ENCODE results near the gene DPP9.
A peak's percentile ranks its signal among the peaks of the same experiment; 100 is the strongest.

The DPP9 gene

DNA sequence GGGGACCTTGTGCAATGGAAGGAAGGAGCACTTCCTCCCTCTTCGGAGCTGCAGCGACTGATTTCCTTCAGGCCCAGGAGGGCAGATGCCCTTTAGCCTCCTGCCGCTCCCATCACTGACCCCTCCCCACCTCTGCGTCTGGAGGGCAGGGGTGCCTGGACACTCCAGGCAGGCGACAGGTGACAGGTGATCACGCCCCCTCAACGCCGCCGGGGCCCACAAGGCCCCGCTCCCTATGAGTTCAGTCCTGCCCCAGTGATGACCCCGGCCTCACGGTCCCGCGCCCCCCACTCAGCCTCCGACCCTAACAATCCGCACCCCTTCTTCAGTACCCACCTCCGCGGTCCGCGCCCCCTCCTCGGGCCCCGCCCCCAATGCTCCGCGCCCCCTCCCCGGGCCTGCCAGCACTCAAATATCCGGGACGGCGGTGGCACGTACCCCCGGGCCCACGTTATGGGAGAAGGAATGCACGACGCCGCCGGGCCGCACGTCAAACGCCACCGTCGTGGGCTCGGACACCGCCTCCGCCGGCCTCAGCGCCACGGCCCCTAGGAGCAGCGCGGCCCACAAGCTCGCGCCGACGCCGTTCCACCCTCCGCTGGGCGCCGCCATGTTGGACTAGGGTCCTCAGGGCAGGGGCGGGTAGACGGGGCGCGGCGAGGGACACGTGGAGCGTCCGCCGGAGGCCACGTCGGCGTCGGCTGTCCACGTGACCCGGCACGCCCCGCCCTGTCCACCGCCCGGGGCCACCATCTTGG is 53.7 kb downstream of the DPP9 start, which contains the start of gene MYDGF:
Gene MYDGF (minus strand): TSS at position 620 of the 758 bp plus-strand sequence. CDS start 8 bp downstream, at position 612.
- TF ChIP-seq, protein P1, sequence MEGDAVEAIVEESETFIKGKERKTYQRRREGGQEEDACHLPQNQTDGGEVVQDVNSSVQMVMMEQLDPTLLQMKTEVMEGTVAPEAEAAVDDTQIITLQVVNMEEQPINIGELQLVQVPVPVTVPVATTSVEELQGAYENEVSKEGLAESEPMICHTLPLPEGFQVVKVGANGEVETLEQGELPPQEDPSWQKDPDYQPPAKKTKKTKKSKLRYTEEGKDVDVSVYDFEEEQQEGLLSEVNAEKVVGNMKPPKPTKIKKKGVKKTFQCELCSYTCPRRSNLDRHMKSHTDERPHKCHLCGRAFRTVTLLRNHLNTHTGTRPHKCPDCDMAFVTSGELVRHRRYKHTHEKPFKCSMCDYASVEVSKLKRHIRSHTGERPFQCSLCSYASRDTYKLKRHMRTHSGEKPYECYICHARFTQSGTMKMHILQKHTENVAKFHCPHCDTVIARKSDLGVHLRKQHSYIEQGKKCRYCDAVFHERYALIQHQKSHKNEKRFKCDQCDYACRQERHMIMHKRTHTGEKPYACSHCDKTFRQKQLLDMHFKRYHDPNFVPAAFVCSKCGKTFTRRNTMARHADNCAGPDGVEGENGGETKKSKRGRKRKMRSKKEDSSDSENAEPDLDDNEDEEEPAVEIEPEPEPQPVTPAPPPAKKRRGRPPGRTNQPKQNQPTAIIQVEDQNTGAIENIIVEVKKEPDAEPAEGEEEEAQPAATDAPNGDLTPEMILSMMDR (IDR thresholded peaks at IDR 0.05; ENCODE audit: insufficient read depth, missing control alignments) = no peak
- FAIRE-seq = no peak
- peak; percentile 99 for DNase-seq (ENCODE audit: insufficient read length, low spot score)

DNA sequence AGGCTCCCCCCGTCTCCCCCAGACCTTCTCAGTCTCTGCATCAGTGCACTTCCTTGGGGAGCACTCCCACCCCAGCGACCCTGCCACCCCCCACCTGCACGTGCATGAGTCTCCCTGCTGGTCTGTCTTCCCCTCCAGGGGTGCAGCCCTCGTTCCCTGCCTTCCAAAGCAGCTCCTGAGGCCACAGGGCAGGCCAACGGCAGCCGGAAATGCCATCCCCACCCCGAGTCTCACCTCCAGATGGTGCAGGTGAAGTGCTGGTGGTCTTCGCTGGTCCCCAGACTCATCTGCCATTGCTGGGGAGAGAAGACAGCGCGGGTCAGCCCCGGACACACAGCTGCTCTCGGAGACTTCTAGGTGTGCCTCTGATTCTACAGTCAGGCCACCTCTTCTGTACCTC is 59.0 kb downstream of the DPP9 start:
- TF ChIP-seq, protein P1 (IDR thresholded peaks at IDR 0.05; ENCODE audit: insufficient read depth, missing control alignments) = no peak
- no peak for FAIRE-seq

DNA sequence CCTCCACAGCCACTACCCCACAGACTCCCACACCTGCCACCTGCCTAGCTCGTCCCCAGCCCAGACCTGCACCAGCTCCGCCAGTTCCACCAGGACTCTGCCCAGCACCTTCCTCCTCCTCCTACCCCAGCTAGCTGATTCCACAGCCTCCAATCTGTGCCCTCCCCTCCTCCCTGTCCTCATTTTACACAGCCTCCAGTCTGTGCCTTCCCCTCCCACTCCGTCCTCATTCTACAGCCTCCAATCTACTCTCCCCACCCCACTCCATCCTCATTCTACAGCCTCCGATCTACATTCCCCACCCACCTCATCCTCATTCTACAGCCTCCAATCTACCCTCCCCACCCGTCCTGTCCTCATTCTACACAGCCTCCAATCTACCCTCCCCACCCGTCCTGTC is 60.8 kb downstream of the DPP9 start:
- TF ChIP-seq, protein P1 (IDR thresholded peaks at IDR 0.05; ENCODE audit: insufficient read depth, missing control alignments) = no peak
- DNase-seq (ENCODE audit: insufficient read length, low spot score) (no peak), FAIRE-seq (no peak)

More for the DNA sequence above, 59.0 kb downstream of the DPP9 start:
- no peak for DNase-seq (ENCODE audit: insufficient read length, low spot score)

DNA sequence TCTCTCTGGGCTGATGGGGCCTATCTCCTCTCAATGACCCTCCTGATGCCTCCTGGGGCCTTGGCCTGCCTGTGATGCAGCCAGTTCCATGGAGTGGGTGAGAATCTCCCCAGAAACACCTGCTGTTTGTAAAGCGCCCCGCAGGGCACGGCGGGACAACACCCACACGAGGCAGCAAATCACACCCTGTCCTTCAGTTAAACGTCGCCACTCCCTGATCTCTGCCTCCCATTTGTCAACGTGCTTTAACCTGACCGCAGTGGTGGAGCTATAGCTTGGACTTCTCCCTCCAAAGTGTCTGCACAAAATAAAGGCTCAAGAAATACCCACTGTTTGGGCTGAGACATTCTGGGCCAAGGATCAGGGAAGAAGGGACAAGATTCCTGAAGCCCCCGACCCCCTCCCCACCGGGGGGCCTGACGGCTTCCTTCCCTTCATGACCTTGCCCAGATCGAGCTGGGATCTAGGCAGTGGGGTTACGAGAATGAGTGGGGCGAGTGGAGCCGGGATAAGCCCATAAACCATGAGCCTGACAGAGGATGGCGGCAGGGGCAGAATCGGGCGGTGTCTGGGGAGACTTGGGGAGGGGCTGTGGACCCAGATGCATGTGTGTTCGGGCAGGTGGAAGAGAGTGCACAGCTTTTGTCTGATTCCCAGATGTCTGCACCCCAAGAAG is 61.5 kb downstream of the DPP9 start:
- no peak for DNase-seq (ENCODE audit: insufficient read length, low spot score)
- TF ChIP-seq, protein P1 (IDR thresholded peaks at IDR 0.05; ENCODE audit: insufficient read depth, missing control alignments) = no peak
- FAIRE-seq = no peak

DNA sequence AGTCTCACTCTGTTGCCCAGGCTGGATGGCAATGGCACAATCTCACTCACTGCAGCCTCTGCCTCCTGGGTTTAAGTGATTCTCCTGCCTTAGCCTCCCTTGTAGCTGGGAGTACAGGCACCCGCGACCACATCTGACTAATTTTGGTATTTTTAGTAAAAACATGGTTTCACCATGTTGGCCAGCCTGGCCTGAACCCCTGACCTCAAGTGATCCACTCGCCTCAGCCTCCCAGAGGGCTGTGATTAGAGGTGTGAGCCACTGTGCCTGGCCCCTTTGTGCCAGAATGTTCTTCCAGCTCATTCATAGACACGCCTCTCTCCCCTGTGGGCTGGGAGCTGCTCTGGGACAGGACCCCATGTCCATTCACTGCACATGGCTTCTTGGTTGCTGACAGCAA is 62.6 kb downstream of the DPP9 start:
- TF ChIP-seq, protein P1 (IDR thresholded peaks at IDR 0.05; ENCODE audit: insufficient read depth, missing control alignments) = no peak
- FAIRE-seq (no peak), DNase-seq (ENCODE audit: insufficient read length, low spot score) (no peak)

DNA sequence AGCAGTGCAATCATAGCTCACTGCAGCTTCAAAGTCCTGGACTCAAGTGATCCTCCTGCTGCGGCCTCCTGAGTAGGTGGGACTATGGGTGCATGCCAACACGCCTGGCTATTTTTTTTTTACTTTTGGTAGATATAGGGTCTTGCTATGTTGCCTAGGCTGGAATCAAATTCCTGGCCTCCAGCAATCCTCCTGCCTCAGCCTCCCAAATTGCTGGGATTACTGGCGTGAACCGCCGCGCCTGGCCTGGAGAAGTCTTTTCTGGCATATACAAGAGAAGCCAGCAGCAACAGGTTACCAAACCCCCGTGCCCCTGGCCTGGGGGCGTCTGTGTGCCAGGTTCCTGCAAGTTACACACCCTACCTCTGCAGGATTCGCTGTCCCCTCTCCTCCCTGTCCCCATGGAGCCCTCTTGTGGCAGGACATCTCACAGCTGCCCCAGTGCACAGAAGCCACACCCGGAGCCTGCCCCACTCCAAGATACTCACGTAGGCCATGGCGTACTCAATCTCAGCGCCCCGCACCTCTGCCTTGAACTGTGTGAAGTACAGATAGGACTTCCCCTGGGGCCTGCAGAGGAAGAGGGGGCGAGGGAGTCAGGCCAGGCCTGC is 63.4 kb downstream of the DPP9 start:
- TF ChIP-seq, protein P1 (IDR thresholded peaks at IDR 0.05; ENCODE audit: insufficient read depth, missing control alignments) = peak; percentile 8
- FAIRE-seq (no peak), DNase-seq (ENCODE audit: insufficient read length, low spot score) (no peak)
